GM12878 (cell line): ENCODE results near the gene PAPPA. TPM values are rescaled to one million over a fixed set of nuclear protein-coding genes. Genes with fewer than 3 reads are reported as not detected.

ENCODE experiments used
- ATAC-seq: fragments of 200-7000 bp; cut with Tn5 transposase; 3 replicates; pipeline ENCODE4 v1.9.1; 2020; ENCODE audit warnings: mild to moderate bottlenecking, moderate library complexity
- BruUV-seq: library from RNA; stranded (reverse); fragments of 400-500 nt; replicated peaks from 2 replicates; lab custom pipeline; 2021; lab: Mats Ljungman, UMichigan
- CTCF ChIA-PET: fragments of 300-600 bp; sonication (Branson Sonifier 250); formaldehyde crosslinking; extraction: SDS; loops from one replicate; lab custom pipeline; 2021; ENCODE audit warnings: inconsistent platforms; lab: Yijun Ruan, JAX
- POLR2A ChIA-PET: fragments of 350-600 bp; formaldehyde crosslinking; extraction: SDS; loops from one replicate; lab custom pipeline; 2021; ENCODE audit warnings: inconsistent platforms; lab: Charles Lee
- RAD21 ChIA-PET: fragments of 300-600 bp; sonication (Branson Sonifier 250); formaldehyde crosslinking; loops from one replicate; lab custom pipeline; 2023; ENCODE audit warnings: antibody characterized with exemption; ENCODE audit not compliant: unreplicated experiment; lab: Charles Lee
- SMC1A ChIA-PET: fragments of 300-600 bp; sonication (Branson Sonifier 250); formaldehyde crosslinking; loops from one replicate; lab custom pipeline; 2023; ENCODE audit not compliant: unreplicated experiment, uncharacterized antibody; lab: Charles Lee
- DNase-seq: peaks from one replicate; pipeline ENCODE4 v3.0.0-alpha.2; 2011; ENCODE audit warnings: low read depth, low spot score
- FAIRE-seq: peaks from 3 replicates; lab custom pipeline; 2011; peaks lifted over from hg19 to GRCh38; lab: Jason Lieb, UNC
- H2AFZ ChIP-seq: 2 replicates; pipeline ENCODE4 v1.6.0; 2011; ENCODE audit warnings: low read depth, low read length, control low read depth; ENCODE audit not compliant: control insufficient read depth
- H3K27ac ChIP-seq: 2 replicates; pipeline ENCODE4 v1.5.1; 2011; ENCODE audit warnings: control low read depth; ENCODE audit not compliant: control insufficient read depth, insufficient read depth
- H3K27me3 ChIP-seq, 2 experiments: replicated peaks in 1 of 2; 2 replicates each; pipeline versions ENCODE4 v1.6.0 to v1.6.1; 2011; ENCODE audit warnings: low read length in 1 of 2; ENCODE audit not compliant: control insufficient read depth in 2 of 2, insufficient read depth in 2 of 2
- H3K36me3 ChIP-seq, 2 experiments: 2 replicates each; pipeline ENCODE4 v1.5.1; 2011; ENCODE audit warnings: low read length in 1 of 2; ENCODE audit not compliant: control insufficient read depth in 2 of 2, insufficient read depth in 2 of 2
- H3K4me1 ChIP-seq: 2 replicates; pipeline ENCODE4 v1.6.1; 2011; ENCODE audit warnings: mild to moderate bottlenecking, low read length, moderate library complexity, mixed read lengths; ENCODE audit not compliant: control insufficient read depth, insufficient read depth
- H3K4me2 ChIP-seq: 2 replicates; pipeline ENCODE4 v1.6.0; 2011; ENCODE audit warnings: control low read depth; ENCODE audit not compliant: control insufficient read depth, insufficient read depth
- H3K4me3 ChIP-seq: fragments of 200-600 bp; sonication (generic); 2 replicates; pipeline ENCODE4 v1.5.1; 2016
- H3K79me2 ChIP-seq: 2 replicates; pipeline ENCODE4 v1.6.0; 2011; ENCODE audit warnings: low read length; ENCODE audit not compliant: control insufficient read depth, insufficient read depth
- H3K9ac ChIP-seq: 2 replicates; pipeline ENCODE4 v1.8.0; 2011; ENCODE audit warnings: low read length, control low read depth, mixed read lengths; ENCODE audit not compliant: control insufficient read depth, insufficient read depth
- H3K9me3 ChIP-seq: replicated peaks from 3 replicates; pipeline ENCODE4 v1.5.1; 2011; ENCODE audit warnings: mild to moderate bottlenecking, low read length; ENCODE audit not compliant: control insufficient read depth, insufficient read depth
- H4K20me1 ChIP-seq: 2 replicates; pipeline ENCODE4 v1.6.0; 2011; ENCODE audit not compliant: control insufficient read depth, insufficient read depth
- BRCA1 ChIP-seq: IDR thresholded peaks from 2 replicates; pipeline ENCODE4 v1.6.1; 2011; ENCODE audit warnings: low read depth, low read length, improper control_type of control experiment
- CBX5 ChIP-seq: sonication (generic); IDR thresholded peaks from 2 replicates; pipeline ENCODE4 v1.6.1; 2016; ENCODE audit warnings: low read depth, moderate library complexity, mild to moderate bottlenecking, inconsistent platforms
- CTCF ChIP-seq, 3 experiments: IDR thresholded peaks in 2 of 3; conservative IDR thresholded peaks in 1 of 3; 2 replicates each; pipeline ENCODE4 v1.5.1; 2011; ENCODE audit warnings: low read depth in 3 of 3, low read length in 3 of 3, mild to moderate bottlenecking in 3 of 3, control low read depth in 2 of 3, moderate library complexity in 2 of 3, inconsistent platforms in 1 of 3, mixed read lengths in 1 of 3; ENCODE audit not compliant: control insufficient read depth in 2 of 3, insufficient read depth in 1 of 3; ENCODE audit errors: extremely low read depth in 1 of 3
- ESRRA ChIP-seq: IDR thresholded peaks from 2 replicates; pipeline ENCODE4 v1.6.1; 2012; ENCODE audit warnings: mild to moderate bottlenecking, low read length, improper control_type of control experiment
- ETV6 ChIP-seq, 2 experiments: fragments of 450-650 bp in 1 of 2; IDR thresholded peaks in 1 of 2; conservative IDR thresholded peaks in 1 of 2; 2 replicates each; pipeline ENCODE4 v1.6.1; 2014; ENCODE audit warnings: antibody characterized with exemption in 1 of 2, borderline replicate concordance in 1 of 2, low read depth in 1 of 2, mild to moderate bottlenecking in 1 of 2, moderate library complexity in 1 of 2
- GABPA ChIP-seq: IDR thresholded peaks from 2 replicates; pipeline ENCODE4 v1.6.1; 2014; ENCODE audit warnings: antibody characterized with exemption, low read depth, mild to moderate bottlenecking, inconsistent platforms
- HDAC6 ChIP-seq: fragments of 200-600 bp; sonication (generic); IDR thresholded peaks from one replicate; pipeline ENCODE4 v1.8.0; 2017; ENCODE audit warnings: antibody characterized with exemption; ENCODE audit not compliant: unreplicated experiment
- MAX ChIP-seq: IDR thresholded peaks from 2 replicates; pipeline ENCODE4 v1.6.1; 2012; ENCODE audit warnings: low read depth, low read length, improper control_type of control experiment
- NR2C1 ChIP-seq: fragments of 450-650 bp; IDR thresholded peaks from 2 replicates; pipeline ENCODE4 v1.6.1; 2017; ENCODE audit warnings: antibody characterized with exemption, mild to moderate bottlenecking, moderate library complexity
- SP1 ChIP-seq: IDR thresholded peaks from one replicate; pipeline ENCODE4 v1.6.1; 2011; ENCODE audit warnings: low read depth, low read length
- SREBF1 ChIP-seq: IDR thresholded peaks from 2 replicates; pipeline ENCODE4 v1.6.1; 2012; ENCODE audit warnings: mild to moderate bottlenecking, low read length
- TCF3 ChIP-seq: IDR thresholded peaks from 2 replicates; pipeline ENCODE4 v1.6.1; 2012; ENCODE audit warnings: low read depth, mild to moderate bottlenecking, low read length, borderline replicate concordance; ENCODE audit not compliant: insufficient read depth
- ZBTB33 ChIP-seq: fragments of 450-650 bp; IDR thresholded peaks from 2 replicates; pipeline ENCODE4 v1.6.1; 2017; ENCODE audit warnings: mild to moderate bottlenecking
- ZSCAN29 ChIP-seq: fragments of 450-650 bp; IDR thresholded peaks from 2 replicates; pipeline ENCODE4 v1.6.1; 2017; ENCODE audit warnings: mild to moderate bottlenecking, moderate library complexity
- WGBS: methylation state at CpG from one replicate; pipeline ENCODE4 v1.1.6; 2016; ENCODE audit warnings: low lambda C conversion rate; ENCODE audit not compliant: insufficient replicate concordance, insufficient coverage; ENCODE audit errors: missing lambda C conversion rate; 5-methylcytosine and 5-hydroxymethylcytosine counted together
- in situ Hi-C: fragments of 300-500 bp; cut with MboI; formaldehyde crosslinking; loops from 9 replicates; pipeline ENCODE4 v1.14.3; 2018; ENCODE audit warnings: mixed read lengths
- intact Hi-C: fragments of 100-400 bp; cut with micrococcal nuclease; formaldehyde crosslinking; loops from one replicate; pipeline ENCODE4 v1.14.2; 2022; ENCODE audit not compliant: unreplicated experiment
- polyA plus RNA-seq, 11 experiments: library from polyadenylated mRNA; depleted of rRNA in 4 of 11; unstranded in 6 of 11; stranded (reverse) in 5 of 11; fragments of >200 nt; fragmentation: Nextera tagmentation in 4 of 11; fragmentation: Illumina TruSeq in 1 of 11; extraction: Ambion mirVana in 4 of 11; extraction: Trizol in 1 of 11; gene quantifications; 1 replicate in 1 of 11; 2 replicates in 10 of 11; pipeline versions ENCODE4 v1.2.1 to v1.2.3, GENCODE V29; 2011 to 2016; ENCODE audit warnings: inconsistent platforms in 2 of 11, missing spikeins in 2 of 11, low read depth in 1 of 11
- total RNA-seq, 4 experiments: library from RNA; depleted of rRNA in 3 of 4; stranded (reverse); fragments of >200 nt in 3 of 4; fragmentation: Illumina TruSeq in 1 of 4; extraction: Trizol in 1 of 4; gene quantifications; 2 replicates each; pipeline versions ENCODE4 v1.2.1 to v1.2.3, GENCODE V29; 2013 to 2021

The PAPPA gene
- total and polyA plus RNA-seq, 10 of the 15 experiments (the other 5 are each of a cell fraction or from before 2014, with no cell fraction given) = under 0.01 to 0.19 (median 0.02) TPM; not detected in 4

GRCh38 chr9:116442528-116442927, 288.9 kb downstream of the PAPPA start:
- FAIRE-seq (no peak), ATAC-seq (no peak), DNase-seq (no peak)
- Histone ChIP-seq H3K9me3 (no peaks in the 10 kb centered on the region), H2AFZ (no peak overlapping the region), H3K79me2 (no peaks in the 10 kb centered on the region), H3K4me2 (no peak overlapping the region), H4K20me1 (no peaks in the 10 kb centered on the region), H3K36me3 (no peaks in the 10 kb centered on the region), H3K27ac (no peak overlapping the region), H3K9ac (no peak overlapping the region), H3K27me3 (no peaks in the 10 kb centered on the region), H3K4me3 (no peak overlapping the region), H3K4me1 (no peaks in the 10 kb centered on the region)
- in situ Hi-C loops = no loop called here
- CTCF ChIA-PET = no interaction called here
- POLR2A ChIA-PET = no interaction called here
- intact Hi-C loops = no loop called here
- no TSS peak for BruUV-seq
- RAD21 ChIA-PET = no interaction called here
- TF ChIP-seq NR2C1 = no peak
- no peak for TF ChIP-seq ETV6 (conservative IDR thresholded peaks at IDR 0.05 in 1 of 2, IDR thresholded peaks at IDR 0.05 in 1 of 2; ENCODE audit: borderline replicate concordance in 1 of 2, low read depth in 1 of 2)
- no peak for TF ChIP-seq CBX5
- no peak for TF ChIP-seq SP1
- TF ChIP-seq ZSCAN29 = no peak
- no peak for TF ChIP-seq TCF3
- SMC1A ChIA-PET = no interaction called here

- in situ Hi-C loops = no loop called here
- Histone ChIP-seq H3K36me3 (no peaks in the 10 kb centered on the region), H3K4me2 (no peak overlapping the region), H3K27me3 (no peaks in the 10 kb centered on the region), H3K9me3 (no peaks in the 10 kb centered on the region), H2AFZ (no peak overlapping the region), H3K4me1 (peaks cover 9% of the 10 kb centered on the region), H3K27ac (no peak overlapping the region), H3K79me2 (no peaks in the 10 kb centered on the region)
- no TSS peak for BruUV-seq
- WGBS = 10% methylated on average over 6 of the region's 6 CpGs
- ChIA-PET RAD21 (no interaction called here), SMC1A (no interaction called here), CTCF (no interaction called here)
- FAIRE-seq = no peak
- TF ChIP-seq MAX (no peak), ZBTB33 (no peak), ESRRA (no peak), GABPA (no peak), BRCA1 (no peak), HDAC6 (no peak), SREBF1 (no peak), CTCF (IDR thresholded peaks at IDR 0.05 in 2 of 3, conservative IDR thresholded peaks at IDR 0.05 in 1 of 3; ENCODE audit: control insufficient read depth in 2 of 3, extremely low read depth in 1 of 3, insufficient read depth in 1 of 3, low read depth in 3 of 3, low read length in 3 of 3) (no peak)
- TF ChIP-seq, all 136 proteins: peak for 0
- Histone ChIP-seq H3K9ac (no peak overlapping the region), H4K20me1 (no peaks in the 10 kb centered on the region), H3K4me3 (no peak overlapping the region)
- POLR2A ChIA-PET = no interaction called here
- intact Hi-C loops = no loop called here
- DNase-seq (no peak), ATAC-seq (no peak)
These were observed 294.3 kb downstream of the PAPPA start for GRCh38 chr9:116447934-116448333.
